ENCODE data around the gene DNAJC5G.

DNA sequence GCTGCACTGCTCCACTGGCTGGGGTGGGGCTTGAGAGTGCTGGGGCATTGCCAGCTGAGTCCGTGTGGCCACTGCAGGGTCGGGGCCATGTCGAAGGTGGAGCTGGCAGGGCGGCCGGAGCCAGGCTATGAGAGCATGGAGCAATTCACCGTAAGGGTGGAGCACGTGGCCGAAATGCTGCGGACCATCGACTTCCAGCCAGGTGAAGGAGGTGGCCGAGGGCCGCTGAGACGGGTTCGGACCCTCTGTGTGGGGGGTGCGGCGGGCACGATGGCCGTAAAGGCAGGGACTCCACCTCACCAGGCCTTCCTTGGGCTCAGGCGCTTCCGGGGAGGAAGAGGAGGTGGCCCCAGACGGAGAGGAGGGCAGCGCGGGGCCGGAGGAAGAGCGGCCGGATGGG, 30.9 kb downstream of the DNAJC5G start:
- TF ChIP-seq CTCF (conservative IDR thresholded peaks at IDR 0.05; ENCODE audit: low read depth, low read length) (no peak), EZH2 (IDR thresholded peaks at IDR 0.05; ENCODE audit: low read length, unreplicated experiment) (no peak)

Data from PC-3 (cell line).